Right lobe of liver (tissue), 6 donors: ENCODE results near the gene CCDC197. TPM values are rescaled to one million over a fixed set of nuclear protein-coding genes. Genes with fewer than 3 reads are reported as not detected.

Experiments used
- ATAC-seq, 4 donors: fragments of 200-7000 bp; cut with Tn5 transposase; one replicate each; pipeline ENCODE4 v1.9.1; 2020; ENCODE audit warnings: mild to moderate bottlenecking in 4 of 4, moderate library complexity in 4 of 4
- DNase-seq, 3 donors: peaks; one replicate each; pipeline ENCODE4 v3.0.0-alpha.2; 2020
- H3K27ac ChIP-seq, 3 donors: fragments of 200-600 bp; one replicate each; pipeline ENCODE4 v1.8.0; 2022
- H3K27me3 ChIP-seq, 2 donors: fragments of 200-600 bp; one replicate each; pipeline ENCODE4 v1.8.0; 2022
- H3K36me3 ChIP-seq, 4 donors: fragments of 200-600 bp; sonication (generic) in 1 of 4; one replicate each; pipeline versions ENCODE4 v1.5.1 to v1.8.0; 2017 to 2022; ENCODE audit warnings: control low read depth in 1 of 4
- H3K4me1 ChIP-seq, 4 donors: fragments of 200-600 bp; sonication (generic) in 1 of 4; one replicate each; pipeline versions ENCODE4 v1.5.1 to v1.8.0; 2017 to 2022; ENCODE audit warnings: control low read depth in 1 of 4
- H3K4me3 ChIP-seq, 3 donors: fragments of 200-600 bp; one replicate each; pipeline ENCODE4 v1.8.0; 2022
- H3K9me3 ChIP-seq, 4 donors: fragments of 200-600 bp; sonication (generic) in 1 of 4; one replicate each; pipeline versions ENCODE4 v1.5.1 to v1.8.0; 2017 to 2022; ENCODE audit warnings: control low read depth in 1 of 4
- POLR2A ChIP-seq: fragments of 450-650 bp; IDR thresholded peaks from one replicate; pipeline ENCODE4 v1.6.1; 2017; ENCODE audit warnings: antibody characterized with exemption, mild to moderate bottlenecking
- WGBS: methylation state at CpG from one replicate; pipeline ENCODE4 v1.1.6; 2018; ENCODE audit warnings: low coverage, low lambda C conversion rate; ENCODE audit not compliant: insufficient coverage; ENCODE audit errors: missing lambda C conversion rate; 5-methylcytosine and 5-hydroxymethylcytosine counted together
- intact Hi-C, 2 donors: fragments of 100-400 bp; cut with DNase I; formaldehyde crosslinking; loops; one replicate each; pipeline versions ENCODE4 v1.11.2 to v1.14.1; 2022
- total RNA-seq, 6 experiments: library from RNA; depleted of rRNA in 2 of 6; stranded (reverse); fragments of >200 nt in 2 of 6; fragmentation: NEBNext Ultra II Directional in 3 of 6; extraction: Animal tissue kit (Norgen Biotek cat#: 25700) in 3 of 6; gene quantifications; one replicate each; pipeline versions ENCODE4 v1.1.0 to v1.2.4, GENCODE V29; 2016 to 2023
- TF ChIP-seq, protein P1 (sequence below), 4 donors: fragments of 200-600 bp in 3 of 4; fragments of 450-650 bp in 1 of 4; IDR thresholded peaks; one replicate each; pipeline versions ENCODE4 v1.5.1 to v1.8.0; 2016 to 2022; ENCODE audit warnings: antibody characterized with exemption in 4 of 4, mild to moderate bottlenecking in 2 of 4
- donor health status: DM: no; HTN: yes; CAD: no.
- donor health status: DM: no; HTN: no; CAD: no.
- donor health status: DM: no; HTN: no; CAD: no.
- donor health status: DM: no; HTN: yes; CAD: no.
- donor health status: DM: no; HTN: yes; CAD: no.

CCDC197 gene
- total RNA-seq, 6 experiments from 2014 or later, result not detected

DNA sequence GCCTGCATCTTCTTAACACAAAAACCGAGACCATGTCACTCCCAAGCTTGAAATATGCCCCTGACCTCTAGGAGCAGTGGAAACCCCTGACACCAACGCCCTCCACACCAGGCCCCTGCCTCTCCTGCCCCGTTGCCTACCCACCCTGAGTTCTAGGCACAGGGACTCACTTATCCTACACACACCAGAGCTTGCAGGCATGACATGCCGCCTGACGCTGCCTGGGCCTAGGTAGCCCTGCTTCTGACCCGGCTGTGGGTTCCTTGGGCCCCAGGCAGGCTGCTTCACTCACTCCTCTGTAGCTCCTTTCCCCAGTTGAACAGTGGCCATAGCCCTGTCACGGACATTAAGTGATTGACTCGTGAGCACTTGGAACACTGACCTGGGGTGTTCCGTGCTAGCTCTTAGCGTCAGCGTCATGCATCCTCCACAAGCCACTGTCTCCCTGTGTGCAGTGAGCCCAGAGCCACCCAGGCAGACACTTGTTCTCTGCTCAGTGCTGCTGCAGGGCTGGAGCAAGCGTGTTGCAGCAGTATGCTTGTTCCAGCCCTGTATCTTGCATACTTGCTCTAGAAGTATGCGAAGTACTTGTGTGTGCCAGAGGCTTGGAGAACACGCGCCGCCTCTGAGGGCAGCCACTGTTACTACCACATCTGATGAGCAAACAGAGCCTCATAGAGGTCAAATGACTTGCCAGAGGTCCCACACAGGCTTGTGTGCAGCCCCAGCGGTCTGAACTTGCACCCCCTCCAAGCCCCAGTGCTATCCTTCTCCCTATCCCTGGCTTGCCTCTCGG is 44.6 kb downstream of the CCDC197 start:
- 60% methylated on average over 1 of the region's 18 CpGs for WGBS
- ATAC-seq (peak; percentile 47 to 95 (median 69)), DNase-seq (peak in 1 of 3 donors; percentile 68)
- Histone ChIP-seq H3K4me3 (no peak overlapping the region), H3K4me1 (peaks cover 0 to 8% (median 0%) of the 10 kb centered on the region in 4 donors), H3K27me3 (no peaks in the 10 kb centered on the region), H3K9me3 (no peaks in the 10 kb centered on the region), H3K36me3 (peaks cover 0 to 4% (median 2%) of the 10 kb centered on the region in 4 donors), H3K27ac (no peak overlapping the region)
- intact Hi-C loops, result loop anchor here (10.0 kb wide), 1 partner anchor 83 kb away; the partner anchor contains the start of gene IFI27L2 (in 2 of the 2)
- no peak for TF ChIP-seq POLR2A
- TF ChIP-seq, protein P1, sequence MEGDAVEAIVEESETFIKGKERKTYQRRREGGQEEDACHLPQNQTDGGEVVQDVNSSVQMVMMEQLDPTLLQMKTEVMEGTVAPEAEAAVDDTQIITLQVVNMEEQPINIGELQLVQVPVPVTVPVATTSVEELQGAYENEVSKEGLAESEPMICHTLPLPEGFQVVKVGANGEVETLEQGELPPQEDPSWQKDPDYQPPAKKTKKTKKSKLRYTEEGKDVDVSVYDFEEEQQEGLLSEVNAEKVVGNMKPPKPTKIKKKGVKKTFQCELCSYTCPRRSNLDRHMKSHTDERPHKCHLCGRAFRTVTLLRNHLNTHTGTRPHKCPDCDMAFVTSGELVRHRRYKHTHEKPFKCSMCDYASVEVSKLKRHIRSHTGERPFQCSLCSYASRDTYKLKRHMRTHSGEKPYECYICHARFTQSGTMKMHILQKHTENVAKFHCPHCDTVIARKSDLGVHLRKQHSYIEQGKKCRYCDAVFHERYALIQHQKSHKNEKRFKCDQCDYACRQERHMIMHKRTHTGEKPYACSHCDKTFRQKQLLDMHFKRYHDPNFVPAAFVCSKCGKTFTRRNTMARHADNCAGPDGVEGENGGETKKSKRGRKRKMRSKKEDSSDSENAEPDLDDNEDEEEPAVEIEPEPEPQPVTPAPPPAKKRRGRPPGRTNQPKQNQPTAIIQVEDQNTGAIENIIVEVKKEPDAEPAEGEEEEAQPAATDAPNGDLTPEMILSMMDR (IDR thresholded peaks at IDR 0.05), result no peak

- H3K4me3 ChIP-seq, result no peak overlapping the region
- H3K9me3 ChIP-seq, result no peaks in the 10 kb centered on the region
- no peak overlapping the region for H3K27ac ChIP-seq
- peaks cover 0 to 12% (median 6%) of the 10 kb centered on the region in 4 donors for H3K36me3 ChIP-seq
- no peaks in the 10 kb centered on the region for H3K27me3 ChIP-seq
- peak; percentile 5 to 25 (median 16) for ATAC-seq
- peaks cover 0 to 8% (median 0%) of the 10 kb centered on the region in 4 donors for H3K4me1 ChIP-seq
- no peak for DNase-seq
- intact Hi-C loops, result loop anchor here (10.0 kb wide), 1 partner anchor 82 kb away; the partner anchor contains the start of gene IFI27L2 (in 2 of the 2)
- no peak for TF ChIP-seq POLR2A
- 76% methylated on average over 3 of the region's 12 CpGs for WGBS
These were observed 45.5 kb downstream of the CCDC197 start for GRCh38 chr14:94042433-94043091.

DNA sequence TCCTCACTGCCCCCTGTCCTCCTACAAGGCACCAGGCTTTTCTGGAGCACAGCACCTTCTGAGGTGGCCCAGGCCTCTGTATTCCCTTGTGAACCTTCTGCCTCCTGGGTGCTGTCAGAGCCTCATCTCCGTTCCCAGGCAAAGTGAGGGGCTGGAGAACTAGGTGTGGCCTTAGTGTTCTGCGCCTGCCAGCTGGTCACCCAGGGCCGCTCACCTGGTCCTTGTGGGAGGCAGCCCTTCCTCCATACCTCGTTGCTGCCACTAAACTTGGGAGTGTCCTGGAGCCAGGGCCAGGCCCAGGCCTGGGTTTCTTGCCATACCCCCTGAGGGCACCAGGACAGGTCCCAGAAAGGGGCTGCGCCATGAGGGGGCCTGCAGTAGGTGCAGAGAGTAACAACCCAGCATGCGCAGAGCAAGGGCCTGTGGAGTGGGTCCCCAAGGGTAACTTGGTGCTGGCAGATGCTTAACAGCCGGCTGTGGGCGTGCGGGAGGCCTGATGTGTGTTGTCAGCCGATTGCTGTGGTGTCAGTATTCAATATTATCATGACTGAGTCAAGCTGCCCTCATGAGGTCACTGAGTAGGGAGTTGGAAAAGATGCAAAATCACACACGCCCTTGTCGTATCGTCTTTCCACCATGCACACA is 46.1 kb downstream of the CCDC197 start:
- TF ChIP-seq POLR2A, result no peak
- TF ChIP-seq, protein P1 (IDR thresholded peaks at IDR 0.05), result no peak
- peak in 1 of 4 donors; percentile 3 for ATAC-seq
- peaks cover 0 to 8% (median 0%) of the 10 kb centered on the region in 4 donors for H3K4me1 ChIP-seq
- H3K9me3 ChIP-seq, result no peaks in the 10 kb centered on the region
- no peaks in the 10 kb centered on the region for H3K27me3 ChIP-seq
- intact Hi-C loops, result loop anchor here (10.0 kb wide), 1 partner anchor 82 kb away; the partner anchor contains the start of gene IFI27L2 (in 2 of the 2)
- peaks cover 0 to 17% (median 9%) of the 10 kb centered on the region in 4 donors for H3K36me3 ChIP-seq
- no peak overlapping the region for H3K27ac ChIP-seq
- H3K4me3 ChIP-seq, result no peak overlapping the region
- no peak for DNase-seq
- 87% methylated on average over 7 of the region's 13 CpGs for WGBS

- DNase-seq (no peak), ATAC-seq (peak in 1 of 4 donors; percentile 15)
- 88% methylated on average over 8 of the region's 14 CpGs for whole genome bisulfite sequencing
- intact Hi-C loops, result loop anchor here (10.0 kb wide), 1 partner anchor 81 kb away; the partner anchor contains the start of gene IFI27L2 (in 2 of the 2)
- no peak for TF ChIP-seq POLR2A
- TF ChIP-seq, protein P1 (IDR thresholded peaks at IDR 0.05), result no peak
- no peaks in the 10 kb centered on the region for H3K9me3 ChIP-seq
- no peaks in the 10 kb centered on the region for H3K27me3 ChIP-seq
- H3K4me3 ChIP-seq, result no peak overlapping the region
- peaks cover 0 to 8% (median 0%) of the 10 kb centered on the region in 4 donors for H3K4me1 ChIP-seq
- no peak overlapping the region for H3K27ac ChIP-seq
- H3K36me3 ChIP-seq, result peaks cover 0 to 23% (median 10%) of the 10 kb centered on the region in 4 donors
These were observed 46.8 kb downstream of the CCDC197 start for GRCh38 chr14:94043756-94044475.
